Measurements from ENCODE around the gene SPRR2A. TPM values are rescaled to one million over a fixed set of nuclear protein-coding genes. Genes with fewer than 3 reads are reported as not detected.
"Not testable (repeated sequence)": the region's sequence is repeated elsewhere in the genome, so short reads cannot be mapped to it uniquely, and the experiment has no call there.

SPRR2A gene
- polyA plus RNA-seq, 2 donors, result 3,933 to 4,263 TPM

DNA sequence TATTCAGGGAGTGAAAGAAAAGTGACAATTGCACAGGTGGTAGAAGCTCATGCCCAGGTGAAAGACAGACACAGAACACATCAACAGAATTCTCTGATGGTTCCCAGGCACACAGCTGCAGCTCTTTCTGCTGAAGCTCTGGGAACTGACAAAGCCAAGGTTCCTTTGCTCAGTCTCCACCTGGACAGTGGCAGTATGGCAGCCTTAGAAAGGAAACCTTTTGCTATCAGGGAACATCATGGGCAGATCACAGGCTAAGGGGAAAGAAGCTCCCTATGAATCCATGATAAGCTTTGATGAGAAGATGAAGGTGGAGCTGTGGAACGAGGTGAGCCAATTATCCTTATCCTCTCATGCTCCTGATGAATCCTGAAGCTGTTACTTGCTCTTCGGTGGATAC is 12.9 kb upstream of the SPRR2A start:
- Histone ChIP-seq H3K4me3 (ENCODE audit: low read depth in 1 of 2, low read length in 2 of 2) (no peak overlapping the region), H3K36me3 (ENCODE audit: control insufficient read depth in 2 of 2, insufficient read depth in 2 of 2, low read length in 1 of 2) (no peaks in the 10 kb centered on the region), H3K27me3 (ENCODE audit: control insufficient read depth in 1 of 2, insufficient read depth in 2 of 2, low read length in 2 of 2) (no peaks in the 10 kb centered on the region), H3K27ac (ENCODE audit: low read depth in 2 of 2, low read length in 1 of 2) (no peak overlapping the region), H3K9me3 (ENCODE audit: control insufficient read depth in 2 of 2, insufficient read depth in 1 of 2, low read depth in 1 of 2, low read length in 1 of 2) (no peaks in the 10 kb centered on the region), H3K4me1 (ENCODE audit: control insufficient read depth in 2 of 2, insufficient read depth in 2 of 2, low read length in 1 of 2) (no peaks in the 10 kb centered on the region)
- WGBS, 2 donors, result 67 to 73% methylated on average over 2 of the region's 2 CpGs

GRCh38 chr1:153058826-153059784 is 1.8 kb upstream of the SPRR2A start:
- H3K36me3 ChIP-seq (ENCODE audit: control insufficient read depth in 2 of 2, insufficient read depth in 2 of 2, low read length in 1 of 2), result no peaks in the 10 kb centered on the region
- WGBS, 2 donors, result 74 to 81% methylated on average over 6 of the region's 6 CpGs
- H3K4me3 ChIP-seq (ENCODE audit: low read depth in 1 of 2, low read length in 2 of 2), result no peak overlapping the region
- no peaks in the 10 kb centered on the region for H3K4me1 ChIP-seq (ENCODE audit: control insufficient read depth in 2 of 2, insufficient read depth in 2 of 2, low read length in 1 of 2)
- no peaks in the 10 kb centered on the region for H3K27me3 ChIP-seq (ENCODE audit: control insufficient read depth in 1 of 2, insufficient read depth in 2 of 2, low read length in 2 of 2)
- H3K9me3 ChIP-seq (ENCODE audit: control insufficient read depth in 2 of 2, insufficient read depth in 1 of 2, low read depth in 1 of 2, low read length in 1 of 2), result no peaks in the 10 kb centered on the region
- H3K27ac ChIP-seq (ENCODE audit: low read depth in 2 of 2, low read length in 1 of 2), result no peak overlapping the region

DNA sequence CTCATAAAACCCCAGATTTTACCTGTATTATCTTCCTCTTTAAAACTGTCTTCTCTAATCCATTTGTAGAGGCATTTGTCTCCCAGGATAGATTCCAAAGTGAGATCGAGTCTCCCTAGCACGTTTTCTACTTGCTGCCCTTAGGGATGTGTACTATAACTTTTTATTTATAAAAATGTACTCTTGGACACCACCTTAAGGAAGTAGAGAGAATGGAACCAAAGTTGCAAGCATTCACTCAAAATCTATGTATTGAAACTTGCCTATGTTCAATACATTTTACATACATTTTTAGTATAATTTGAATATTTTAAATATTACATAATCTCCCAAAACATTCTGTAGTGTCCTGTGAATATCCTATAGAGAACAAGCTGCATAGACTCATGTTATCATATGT is 842 bp upstream of the SPRR2A start:
- no peaks in the 10 kb centered on the region for H3K36me3 ChIP-seq (ENCODE audit: control insufficient read depth in 2 of 2, insufficient read depth in 2 of 2, low read length in 1 of 2)
- no peak overlapping the region for H3K27ac ChIP-seq (ENCODE audit: low read depth in 2 of 2, low read length in 1 of 2)
- 45 to 50% methylated on average over 2 of the region's 2 CpGs for WGBS, 2 donors
- no peaks in the 10 kb centered on the region for H3K9me3 ChIP-seq (ENCODE audit: control insufficient read depth in 2 of 2, insufficient read depth in 1 of 2, low read depth in 1 of 2, low read length in 1 of 2)
- H3K4me3 ChIP-seq (ENCODE audit: low read depth in 1 of 2, low read length in 2 of 2), result no peak overlapping the region
- H3K4me1 ChIP-seq (ENCODE audit: control insufficient read depth in 2 of 2, insufficient read depth in 2 of 2, low read length in 1 of 2), result no peaks in the 10 kb centered on the region
- H3K27me3 ChIP-seq (ENCODE audit: control insufficient read depth in 1 of 2, insufficient read depth in 2 of 2, low read length in 2 of 2), result no peaks in the 10 kb centered on the region

- not testable (repeated sequence) for H3K9me3 ChIP-seq (ENCODE audit: control insufficient read depth in 2 of 2, insufficient read depth in 1 of 2, low read depth in 1 of 2, low read length in 1 of 2); H3K4me1 ChIP-seq (ENCODE audit: control insufficient read depth in 2 of 2, insufficient read depth in 2 of 2, low read length in 1 of 2); H3K27me3 ChIP-seq (ENCODE audit: control insufficient read depth in 1 of 2, insufficient read depth in 2 of 2, low read length in 2 of 2); H3K36me3 ChIP-seq (ENCODE audit: control insufficient read depth in 2 of 2, insufficient read depth in 2 of 2, low read length in 1 of 2)
- Histone ChIP-seq H3K4me3 (ENCODE audit: low read depth in 1 of 2, low read length in 2 of 2) (peak overlapping the region; percentile 20 to 47), H3K27ac (ENCODE audit: low read depth in 2 of 2, low read length in 1 of 2) (peak overlapping the region in 1 of 2 donors; percentile 65)
- 48 to 52% methylated on average over 3 of the region's 3 CpGs for WGBS, 2 donors
Measured at GRCh38 chr1:153056111-153056510, 1.2 kb downstream of the SPRR2A start.

- H3K4me3 ChIP-seq (ENCODE audit: low read depth in 1 of 2, low read length in 2 of 2), result no peak overlapping the region
- 80 to 84% methylated on average over 2 of the region's 2 CpGs for WGBS, 2 donors
- H3K4me1 ChIP-seq (ENCODE audit: control insufficient read depth in 2 of 2, insufficient read depth in 2 of 2, low read length in 1 of 2), result peaks cover 0 to 2% of the 10 kb centered on the region in 2 donors
- H3K27me3 ChIP-seq (ENCODE audit: control insufficient read depth in 1 of 2, insufficient read depth in 2 of 2, low read length in 2 of 2), result no peaks in the 10 kb centered on the region
- H3K9me3 ChIP-seq (ENCODE audit: control insufficient read depth in 2 of 2, insufficient read depth in 1 of 2, low read depth in 1 of 2, low read length in 1 of 2), result no peaks in the 10 kb centered on the region
- no peak overlapping the region for H3K27ac ChIP-seq (ENCODE audit: low read depth in 2 of 2, low read length in 1 of 2)
- H3K36me3 ChIP-seq (ENCODE audit: control insufficient read depth in 2 of 2, insufficient read depth in 2 of 2, low read length in 1 of 2), result no peaks in the 10 kb centered on the region
Measured at GRCh38 chr1:153049211-153049610, 8.1 kb downstream of the SPRR2A start.

- H3K4me1 ChIP-seq (ENCODE audit: control insufficient read depth in 2 of 2, insufficient read depth in 2 of 2, low read length in 1 of 2), result no peaks in the 10 kb centered on the region
- H3K4me3 ChIP-seq (ENCODE audit: low read depth in 1 of 2, low read length in 2 of 2), result no peak within 1 kb of the TSS
- 61 to 63% methylated on average over 4 of the region's 4 CpGs for WGBS, 2 donors
- H3K9me3 ChIP-seq (ENCODE audit: control insufficient read depth in 2 of 2, insufficient read depth in 1 of 2, low read depth in 1 of 2, low read length in 1 of 2), result no peaks in the 10 kb centered on the region
- no peaks in the 10 kb centered on the region for H3K27me3 ChIP-seq (ENCODE audit: control insufficient read depth in 1 of 2, insufficient read depth in 2 of 2, low read length in 2 of 2)
- H3K36me3 ChIP-seq (ENCODE audit: control insufficient read depth in 2 of 2, insufficient read depth in 2 of 2, low read length in 1 of 2), result no peaks in the 10 kb centered on the region
- peak within 1 kb of the TSS; percentile 27 to 42 for H3K27ac ChIP-seq (ENCODE audit: low read depth in 2 of 2, low read length in 1 of 2)
Measured at GRCh38 chr1:153040950-153041631, 16.2 kb downstream of the SPRR2A start, which contains the start of gene SPRR2D. TSS of gene SPRR2D (minus strand) at chr1:153041120. CDS start at chr1:153040346, 774 bp downstream.

- 55 to 61% methylated on average over 1 of the region's 1 CpG for WGBS, 2 donors
- Histone ChIP-seq H3K9me3 (ENCODE audit: control insufficient read depth in 2 of 2, insufficient read depth in 1 of 2, low read depth in 1 of 2, low read length in 1 of 2) (no peaks in the 10 kb centered on the region), H3K36me3 (ENCODE audit: control insufficient read depth in 2 of 2, insufficient read depth in 2 of 2, low read length in 1 of 2) (no peaks in the 10 kb centered on the region), H3K27me3 (ENCODE audit: control insufficient read depth in 1 of 2, insufficient read depth in 2 of 2, low read length in 2 of 2) (no peaks in the 10 kb centered on the region), H3K27ac (ENCODE audit: low read depth in 2 of 2, low read length in 1 of 2) (no peak overlapping the region), H3K4me1 (ENCODE audit: control insufficient read depth in 2 of 2, insufficient read depth in 2 of 2, low read length in 1 of 2) (peaks cover 0 to 3% of the 10 kb centered on the region in 2 donors), H3K4me3 (ENCODE audit: low read depth in 1 of 2, low read length in 2 of 2) (no peak overlapping the region)
Measured at GRCh38 chr1:153035211-153035610, 22.1 kb downstream of the SPRR2A start.

- 29 to 32% methylated on average over 3 of the region's 3 CpGs for WGBS, 2 donors
- H3K4me3 ChIP-seq (ENCODE audit: low read depth in 1 of 2, low read length in 2 of 2), result peak overlapping the region; percentile 21 to 51
- peak overlapping the region; percentile 78 to 79 for H3K27ac ChIP-seq (ENCODE audit: low read depth in 2 of 2, low read length in 1 of 2)
Measured at GRCh38 chr1:153032677-153033308, 24.5 kb downstream of the SPRR2A start.

GRCh38 chr1:153032073-153032472 is 25.2 kb downstream of the SPRR2A start:
- peak overlapping the region; percentile 56 to 78 for H3K27ac ChIP-seq (ENCODE audit: low read depth in 2 of 2, low read length in 1 of 2)

More at GRCh38 chr1:153032677-153033308, 24.5 kb downstream of the SPRR2A start:
- Histone ChIP-seq H3K36me3 (ENCODE audit: control insufficient read depth in 2 of 2, insufficient read depth in 2 of 2, low read length in 1 of 2) (no peaks in the 10 kb centered on the region), H3K4me1 (ENCODE audit: control insufficient read depth in 2 of 2, insufficient read depth in 2 of 2, low read length in 1 of 2) (peaks cover 0 to 3% of the 10 kb centered on the region in 2 donors), H3K9me3 (ENCODE audit: control insufficient read depth in 2 of 2, insufficient read depth in 1 of 2, low read depth in 1 of 2, low read length in 1 of 2) (peaks cover 0 to 2% of the 10 kb centered on the region in 2 donors), H3K27me3 (ENCODE audit: control insufficient read depth in 1 of 2, insufficient read depth in 2 of 2, low read length in 2 of 2) (no peaks in the 10 kb centered on the region)

More at GRCh38 chr1:153032073-153032472, 25.2 kb downstream of the SPRR2A start:
- peaks cover 0 to 2% of the 10 kb centered on the region in 2 donors for H3K9me3 ChIP-seq (ENCODE audit: control insufficient read depth in 2 of 2, insufficient read depth in 1 of 2, low read depth in 1 of 2, low read length in 1 of 2)
- no peaks in the 10 kb centered on the region for H3K36me3 ChIP-seq (ENCODE audit: control insufficient read depth in 2 of 2, insufficient read depth in 2 of 2, low read length in 1 of 2)
- peaks cover 0 to 3% of the 10 kb centered on the region in 2 donors for H3K4me1 ChIP-seq (ENCODE audit: control insufficient read depth in 2 of 2, insufficient read depth in 2 of 2, low read length in 1 of 2)
- peak overlapping the region; percentile 21 to 51 for H3K4me3 ChIP-seq (ENCODE audit: low read depth in 1 of 2, low read length in 2 of 2)
- H3K27me3 ChIP-seq (ENCODE audit: control insufficient read depth in 1 of 2, insufficient read depth in 2 of 2, low read length in 2 of 2), result no peaks in the 10 kb centered on the region
